Stimulated activated CD4-positive, alpha-beta T cell treated with anti-CD3 and anti-CD28 coated beads, Interleukin-4, amount 100 ng/mL, for 1 hour (primary cell): ENCODE measurements around the gene KCNJ6.
"Not testable (repeated sequence)": the region's sequence is repeated elsewhere in the genome, so short reads cannot be mapped to it uniquely, and the experiment has no call there.

Source experiments
- DNase-seq: peaks from one replicate; pipeline ENCODE4 v3.0.0-alpha.2; 2020

KCNJ6 gene

GRCh38 chr21:37765221-37765900 lies 150.9 kb downstream of the KCNJ6 start:
- DNase-seq = no peak

- DNase-seq = no peak
Observed at GRCh38 chr21:37764691-37765090, 151.6 kb downstream of the KCNJ6 start.

DNA sequence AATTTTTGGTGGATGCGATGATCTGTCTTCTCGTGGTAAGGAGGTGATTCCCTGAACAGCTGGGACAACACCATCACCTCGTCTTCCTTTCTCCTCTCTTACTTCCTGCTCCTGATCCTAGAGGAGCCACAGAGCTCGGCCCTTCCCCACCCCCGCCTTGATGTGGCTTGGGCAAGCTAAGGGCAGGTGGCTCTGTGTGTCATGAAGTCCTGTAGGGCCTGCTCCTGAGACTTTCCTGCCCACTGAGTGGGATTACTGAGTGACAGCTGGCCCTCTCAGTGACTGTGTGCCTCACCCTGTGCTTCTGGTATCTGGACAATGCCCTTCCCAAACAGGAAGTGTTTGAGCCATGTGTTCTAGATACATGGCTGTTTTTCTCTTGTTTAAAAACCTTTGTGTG lies 153.0 kb downstream of the KCNJ6 start:
- DNase-seq = no peak

DNA sequence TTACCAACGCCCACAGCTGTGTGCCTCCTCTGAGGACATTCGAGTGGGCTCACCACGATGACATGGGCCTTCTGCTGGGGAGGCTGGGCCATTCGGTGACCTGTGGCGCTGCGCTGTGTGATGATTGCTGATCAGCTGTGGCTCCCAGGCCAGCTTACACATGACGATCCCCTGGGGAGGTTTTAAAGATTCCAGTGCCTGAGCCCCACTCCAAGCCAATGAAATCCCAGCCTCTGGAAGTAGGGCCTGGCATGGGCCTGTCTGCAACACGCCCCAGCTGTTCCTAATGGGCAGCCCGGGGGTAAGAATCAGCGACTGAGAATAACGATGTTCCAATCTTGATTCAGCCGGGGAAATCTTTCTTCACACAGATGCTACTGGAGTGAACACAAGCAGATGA lies 153.7 kb downstream of the KCNJ6 start:
- DNase-seq = no peak

- not testable (repeated sequence) for DNase-seq
Observed at GRCh38 chr21:37761406-37761805, 154.9 kb downstream of the KCNJ6 start.

DNA sequence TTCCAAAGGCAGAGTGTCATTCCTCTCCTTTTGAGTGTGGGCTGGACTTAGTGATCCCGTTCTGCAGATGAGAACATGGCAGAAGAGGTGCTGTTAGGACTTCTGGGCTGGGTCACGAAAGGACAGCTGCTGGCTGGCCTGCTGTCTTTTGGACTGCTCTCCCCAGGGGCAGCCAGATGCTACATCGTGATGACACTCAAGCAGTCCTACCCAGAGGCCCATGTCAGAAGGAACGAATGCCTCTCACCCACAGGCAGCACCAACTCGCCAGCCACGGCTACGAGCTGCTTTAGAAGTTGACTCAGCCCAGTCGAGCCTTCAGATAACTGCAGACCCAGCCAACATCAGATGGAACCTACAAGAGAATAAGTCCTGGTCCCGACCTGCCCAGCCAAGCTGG lies 156.5 kb downstream of the KCNJ6 start:
- DNase-seq = no peak

- DNase-seq = no peak
Observed at GRCh38 chr21:37758982-37759381, 157.3 kb downstream of the KCNJ6 start.

- DNase-seq = no peak
Observed at GRCh38 chr21:37757606-37758376, 158.5 kb downstream of the KCNJ6 start.

DNA sequence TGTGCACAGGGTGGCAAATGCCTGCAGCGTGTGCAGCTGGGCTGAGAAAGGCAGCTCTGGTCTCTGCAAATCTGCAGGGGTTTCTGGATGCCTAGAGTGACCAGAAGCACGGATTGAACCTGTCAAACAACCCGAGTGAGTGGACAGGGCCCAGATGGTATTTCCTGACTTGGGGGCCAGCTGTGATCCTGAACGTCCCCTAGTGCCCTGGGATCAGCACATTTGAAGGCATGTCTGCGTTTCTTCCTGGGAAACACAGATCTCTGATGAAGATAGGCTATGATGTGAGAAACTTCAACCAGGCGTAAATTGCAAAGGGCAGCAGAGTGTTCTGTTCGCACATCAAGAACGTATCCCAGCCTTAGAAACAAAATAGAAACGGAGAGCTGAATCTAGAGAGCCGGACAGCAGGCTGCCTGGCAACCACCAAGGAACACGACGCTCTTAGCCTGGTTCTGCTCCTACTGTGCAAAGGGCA lies 163.1 kb downstream of the KCNJ6 start:
- DNase-seq = no peak

DNA sequence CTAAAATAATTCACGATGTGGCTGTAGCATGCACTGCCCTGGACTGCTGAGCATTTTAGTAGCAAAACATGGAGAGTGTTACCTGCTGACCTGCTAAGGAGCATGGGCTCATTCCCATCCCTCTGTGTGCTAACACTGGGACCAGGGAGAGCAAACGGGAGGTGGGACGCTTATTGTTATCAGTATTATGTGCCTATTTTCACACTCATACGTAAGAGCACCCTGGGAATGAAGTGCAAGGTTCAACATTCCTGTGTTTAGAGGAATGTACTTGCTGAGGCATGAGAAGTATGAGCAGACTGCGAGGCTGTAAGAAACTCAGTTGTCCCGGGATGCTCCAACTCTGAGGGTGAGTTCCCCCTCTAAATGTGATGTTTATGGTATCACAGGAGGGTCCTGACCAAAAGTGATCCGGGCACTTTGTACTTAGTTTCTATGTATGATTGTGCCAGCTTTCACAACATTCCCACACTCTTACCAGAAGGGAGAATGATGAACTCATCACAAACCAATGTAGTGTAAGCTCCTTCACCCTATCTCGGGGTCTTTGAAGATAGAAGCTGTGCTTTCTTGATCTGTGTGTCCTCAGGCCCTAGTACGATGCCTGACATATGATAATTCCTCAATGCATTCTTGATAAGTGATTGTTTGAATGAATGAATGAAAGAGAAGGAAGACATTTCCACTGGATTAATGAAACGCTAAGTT lies 164.8 kb downstream of the KCNJ6 start:
- DNase-seq = no peak

GRCh38 chr21:37749132-37749531 lies 167.1 kb downstream of the KCNJ6 start:
- no peak for DNase-seq

DNA sequence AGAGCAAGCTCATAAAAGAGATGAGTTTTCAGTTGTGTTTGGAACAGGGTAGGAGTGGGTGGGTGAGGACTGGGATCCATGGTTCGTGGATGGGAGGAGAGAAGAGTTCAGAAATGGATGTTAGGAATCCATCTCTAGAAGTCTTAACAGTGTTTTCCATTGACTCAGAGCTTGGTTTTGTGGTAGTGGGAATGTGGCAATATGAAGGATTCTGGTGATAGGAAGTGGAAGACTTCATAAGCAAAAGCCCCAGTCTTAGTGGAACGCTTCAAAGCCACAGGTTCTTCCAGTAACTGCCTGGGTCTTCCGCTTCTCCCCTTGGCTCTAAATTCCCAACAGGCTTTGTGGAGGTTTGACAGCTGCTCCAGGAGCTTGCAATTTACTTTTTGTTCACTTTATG lies 167.9 kb downstream of the KCNJ6 start:
- DNase-seq = no peak

- DNase-seq = no peak
Observed at GRCh38 chr21:37746849-37747248, 169.4 kb downstream of the KCNJ6 start.

- DNase-seq = no peak
Observed at GRCh38 chr21:37744551-37744950, 171.7 kb downstream of the KCNJ6 start.

- DNase-seq = no peak
Observed at GRCh38 chr21:37742532-37742931, 173.7 kb downstream of the KCNJ6 start.

DNA sequence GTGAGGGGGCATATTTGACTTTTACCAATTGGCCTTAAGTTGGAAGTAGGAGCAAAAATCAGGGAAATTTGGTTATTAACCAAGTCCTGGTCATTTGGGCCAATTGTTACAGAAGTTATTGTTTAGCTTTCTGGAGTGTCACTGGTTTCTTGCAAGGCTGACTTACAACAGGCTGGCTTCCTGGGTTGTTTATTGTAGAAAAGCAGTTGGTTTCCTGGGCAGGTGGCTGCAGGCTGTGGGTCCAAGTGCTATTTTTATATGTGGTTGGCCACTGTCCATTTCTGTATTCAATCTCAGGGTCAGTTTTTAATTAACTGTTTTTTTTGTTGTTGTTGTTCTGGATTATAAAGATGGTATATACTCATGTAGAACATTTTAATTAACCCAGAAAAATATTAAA lies 174.1 kb downstream of the KCNJ6 start:
- DNase-seq = no peak

- DNase-seq = no peak
Observed at GRCh38 chr21:37737996-37738395, 178.3 kb downstream of the KCNJ6 start.

DNA sequence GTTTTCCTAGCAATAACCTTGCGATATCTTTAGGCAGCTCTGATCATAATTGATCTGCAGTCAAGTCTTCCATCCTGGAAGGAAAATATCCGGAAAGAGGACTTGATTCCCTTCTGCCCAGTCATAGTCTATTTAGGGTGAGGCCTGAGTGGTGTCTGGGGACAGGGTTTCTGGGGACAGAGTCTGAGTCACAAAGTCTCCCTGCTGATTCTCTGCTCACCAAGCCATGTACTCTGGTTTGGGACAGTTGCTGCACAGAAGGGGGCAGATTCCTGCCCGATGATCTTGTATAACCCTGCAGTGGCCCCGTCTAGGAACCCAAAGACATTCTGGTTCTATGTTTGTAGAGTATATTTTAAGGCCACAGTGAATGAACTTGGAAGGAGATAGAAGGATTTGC lies 178.8 kb downstream of the KCNJ6 start:
- no peak for DNase-seq

DNA sequence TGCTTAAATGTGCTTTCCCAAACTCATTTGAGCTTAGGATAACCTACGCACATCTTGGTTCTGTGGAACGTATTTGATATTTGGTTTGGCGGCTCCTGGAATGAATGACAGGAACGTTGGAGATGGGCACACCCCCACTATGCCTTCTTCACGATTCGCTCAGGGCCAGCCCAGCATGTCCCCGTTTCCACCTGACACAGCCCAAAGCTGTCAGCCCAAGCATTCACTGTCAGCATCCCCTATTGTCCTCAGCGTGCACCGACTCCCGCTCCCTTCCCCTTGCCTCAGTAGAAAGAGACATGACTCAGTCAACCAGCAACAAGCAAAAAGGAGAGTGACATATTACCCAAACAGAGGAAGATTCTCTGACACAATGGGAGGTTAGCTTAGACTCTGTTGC lies 181.4 kb downstream of the KCNJ6 start:
- no peak for DNase-seq

GRCh38 chr21:37732927-37733326 lies 183.3 kb downstream of the KCNJ6 start:
- DNase-seq = no peak

DNA sequence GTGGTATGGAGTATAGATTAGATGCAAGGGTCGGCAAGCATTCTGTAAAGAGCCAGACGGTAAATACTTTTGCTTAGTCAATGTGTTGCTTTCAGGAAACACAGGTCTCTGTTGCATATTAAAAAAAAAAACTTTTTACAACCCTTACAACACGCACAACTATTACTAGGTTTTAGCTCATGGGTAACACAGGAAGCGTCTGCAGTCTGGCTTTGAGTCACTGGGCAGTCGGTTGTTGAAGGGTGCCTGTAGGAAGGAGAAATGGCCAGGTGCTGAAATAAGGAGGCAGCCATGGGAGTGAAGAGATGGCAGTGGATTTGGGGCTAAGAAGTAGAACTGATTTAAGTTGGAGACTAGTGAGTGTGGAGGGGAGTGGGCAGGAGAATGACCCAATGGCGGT lies 192.1 kb downstream of the KCNJ6 start:
- DNase-seq = no peak

- DNase-seq = no peak
Observed at GRCh38 chr21:37717534-37717933, 198.7 kb downstream of the KCNJ6 start.

- not testable (repeated sequence) for DNase-seq
Observed at GRCh38 chr21:37712569-37712934, 203.7 kb downstream of the KCNJ6 start.
